Esophagus squamous epithelium (tissue), 5 donors: ENCODE data around the gene RPH3AL. TPM values are rescaled to one million over a fixed set of nuclear protein-coding genes. Genes with fewer than 3 reads are reported as not detected.
"Not testable (repeated sequence)": the region's sequence is repeated elsewhere in the genome, so short reads cannot be mapped to it uniquely, and the experiment has no call there.

Source experiments
- DNase-seq: peaks from one replicate; lab custom pipeline; 2025; lab: John Stamatoyannopoulos, UW
- H3K27ac ChIP-seq, 4 donors: fragments of 200-600 bp; sonication (generic); one replicate each; pipeline ENCODE4 v1.5.1; 2016 to 2019; ENCODE audit warnings: mild to moderate bottlenecking in 1 of 4
- H3K27me3 ChIP-seq, 4 donors: fragments of 200-600 bp; sonication (generic); 1 replicate in 3 of 4; 2 replicates in 1 of 4; pipeline versions ENCODE4 v1.5.1 to v1.6.0; 2017 to 2021; ENCODE audit warnings: antibody characterized with exemption in 1 of 4
- H3K36me3 ChIP-seq, 3 donors: fragments of 200-600 bp; sonication (generic); one replicate each; pipeline ENCODE4 v1.5.1; 2016 to 2019
- H3K4me1 ChIP-seq, 3 donors: fragments of 200-600 bp; sonication (generic); one replicate each; pipeline ENCODE4 v1.5.1; 2017 to 2019
- H3K4me3 ChIP-seq, 4 donors: fragments of 200-600 bp; sonication (generic); 1 replicate in 3 of 4; 2 replicates in 1 of 4; pipeline ENCODE4 v1.5.1; 2016 to 2019; ENCODE audit warnings: mild to moderate bottlenecking in 2 of 4, moderate library complexity in 1 of 4
- H3K9me3 ChIP-seq, 3 donors: fragments of 200-600 bp; sonication (generic); one replicate each; pipeline ENCODE4 v1.5.1; 2016 to 2019
- CTCF ChIP-seq, 6 experiments: fragments of 450-650 bp in 4 of 6; fragments of 200-600 bp in 2 of 6; sonication (generic) in 2 of 6; IDR thresholded peaks; one replicate each; pipeline ENCODE4 v1.5.1; 2016 to 2019; ENCODE audit warnings: antibody characterized with exemption in 6 of 6, mild to moderate bottlenecking in 4 of 6, moderate library complexity in 4 of 6
- POLR2A ChIP-seq, 4 donors: fragments of 450-650 bp; IDR thresholded peaks; one replicate each; pipeline ENCODE4 v1.6.1; 2017; ENCODE audit warnings: antibody characterized with exemption in 4 of 4, mild to moderate bottlenecking in 4 of 4, moderate library complexity in 3 of 4
- WGBS, 2 donors: methylation state at CpG; one replicate each; pipeline ENCODE4 v1.1.5; 2018; 5-methylcytosine and 5-hydroxymethylcytosine counted together
- intact Hi-C: fragments of 100-400 bp; cut with DNase I; formaldehyde crosslinking; loops from one replicate; pipeline ENCODE4 v1.15.0; 2022
- total RNA-seq, 4 donors: library from RNA; depleted of rRNA; stranded (reverse); fragments of >200 nt; gene quantifications; one replicate each; pipeline ENCODE4 v1.1.0, GENCODE V29; 2016
- donor health status: DM: yes; HTN: yes; CAD: no.

The RPH3AL gene
- total RNA-seq, 4 donors from 2014 or later, result 5.2 to 18.3 (median 7.5) TPM

DNA sequence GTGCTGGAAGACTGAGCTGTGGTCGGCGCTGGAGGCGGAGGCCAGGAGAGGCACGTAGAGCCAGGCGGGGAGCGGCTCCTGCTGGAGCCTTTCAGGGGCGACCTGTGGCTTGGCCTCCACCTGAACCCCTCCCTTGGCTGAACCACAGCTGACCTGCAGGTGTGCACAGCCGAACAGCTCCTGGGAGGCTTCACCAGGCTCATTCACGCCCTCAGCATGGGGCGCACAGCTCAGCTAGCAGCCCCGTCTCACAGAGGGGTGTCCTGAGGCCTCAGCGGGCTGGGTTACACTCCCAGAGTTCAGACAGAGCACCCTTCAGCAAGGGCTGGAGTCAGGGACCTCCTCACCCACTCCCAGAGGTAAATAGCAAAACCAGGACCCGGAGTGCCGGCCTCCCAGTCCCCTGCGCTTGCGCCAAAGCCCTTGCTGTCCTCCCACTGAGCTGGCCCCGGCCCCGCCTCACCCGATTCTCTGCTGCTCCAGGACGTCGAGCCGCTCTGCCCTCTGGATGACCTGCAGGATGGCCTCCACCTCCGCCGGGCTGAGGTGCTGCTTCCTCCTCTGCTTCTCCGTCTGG is 31.7 kb downstream of the RPH3AL start:
- Histone ChIP-seq H3K4me3 (no peak overlapping the region), H3K9me3 (no peaks in the 10 kb centered on the region), H3K27ac (no peak overlapping the region), H3K4me1 (no peaks in the 10 kb centered on the region), H3K27me3 (no peaks in the 10 kb centered on the region), H3K36me3 (peaks cover 0 to 49% (median 0%) of the 10 kb centered on the region in 3 donors)
- intact Hi-C loops, result no loop called here
- no peak for TF ChIP-seq CTCF (IDR thresholded peaks at IDR 0.05)
- no peak for TF ChIP-seq POLR2A (IDR thresholded peaks at IDR 0.05)
- DNase-seq, result no peak
- WGBS, 2 donors, result 71 to 73% methylated on average over 8 to 23 of the region's 25 CpGs

DNA sequence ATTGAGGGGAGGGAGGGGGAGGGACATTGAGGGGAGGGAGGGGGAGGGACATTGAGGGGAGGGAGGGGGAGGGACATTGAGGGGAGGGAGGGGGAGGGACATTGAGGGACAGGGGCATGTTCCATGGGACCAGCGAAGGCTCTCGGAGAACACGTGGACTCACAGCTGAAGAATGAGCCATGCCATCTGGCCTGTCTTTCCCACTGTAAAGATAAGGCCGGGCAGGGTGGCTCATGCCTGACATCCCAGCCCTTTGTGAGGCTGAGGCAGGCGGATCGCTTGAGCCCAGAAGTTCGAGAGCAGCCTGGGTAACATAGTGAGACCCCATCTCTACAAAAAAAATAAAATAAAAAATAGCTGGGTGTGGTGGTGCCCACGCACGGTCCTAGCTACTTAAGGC is 32.5 kb downstream of the RPH3AL start:
- intact Hi-C loops, result no loop called here
- no peak for TF ChIP-seq POLR2A (IDR thresholded peaks at IDR 0.05)
- no peak for TF ChIP-seq CTCF (IDR thresholded peaks at IDR 0.05)
- no peak for DNase-seq

DNA sequence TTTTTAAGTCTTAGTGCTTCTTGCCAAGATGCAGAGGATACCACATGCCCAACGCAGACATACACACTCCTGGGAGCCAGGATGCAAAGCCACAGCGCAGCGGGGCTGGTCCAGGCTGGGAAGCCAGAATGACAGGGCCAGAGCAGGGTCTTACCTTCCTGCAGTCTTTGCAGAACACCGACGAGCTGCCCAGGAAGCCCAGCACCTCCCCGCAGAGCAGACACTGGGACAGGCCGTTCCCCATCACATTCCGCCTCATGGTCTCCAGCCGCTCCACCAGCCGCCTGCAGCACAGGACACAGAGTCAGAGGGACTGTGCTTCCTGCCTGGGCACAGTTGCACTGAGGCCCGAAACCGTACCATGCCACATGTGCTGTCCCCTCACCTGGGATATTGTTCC is 33.3 kb downstream of the RPH3AL start:
- Histone ChIP-seq H3K27ac (no peak overlapping the region), H3K4me3 (no peak overlapping the region), H3K36me3 (peaks cover 0 to 39% (median 0%) of the 10 kb centered on the region in 3 donors), H3K4me1 (no peaks in the 10 kb centered on the region), H3K27me3 (no peaks in the 10 kb centered on the region), H3K9me3 (no peaks in the 10 kb centered on the region)
- 85 to 94% methylated on average over 5 to 6 of the region's 12 CpGs for WGBS, 2 donors
- DNase-seq, result no peak
- TF ChIP-seq POLR2A (IDR thresholded peaks at IDR 0.05) (no peak), CTCF (IDR thresholded peaks at IDR 0.05) (no peak)
- intact Hi-C loops, result no loop called here

More for the DNA sequence above, 32.5 kb downstream of the RPH3AL start:
- Histone ChIP-seq H3K9me3 (no peaks in the 10 kb centered on the region), H3K36me3 (peaks cover 0 to 41% (median 0%) of the 10 kb centered on the region in 3 donors), H3K27me3 (no peaks in the 10 kb centered on the region), H3K4me1 (no peaks in the 10 kb centered on the region), H3K4me3 (no peak overlapping the region), H3K27ac (no peak overlapping the region)
- WGBS, 2 donors, result 74 to 76% methylated on average over 9 of the region's 9 CpGs

DNA sequence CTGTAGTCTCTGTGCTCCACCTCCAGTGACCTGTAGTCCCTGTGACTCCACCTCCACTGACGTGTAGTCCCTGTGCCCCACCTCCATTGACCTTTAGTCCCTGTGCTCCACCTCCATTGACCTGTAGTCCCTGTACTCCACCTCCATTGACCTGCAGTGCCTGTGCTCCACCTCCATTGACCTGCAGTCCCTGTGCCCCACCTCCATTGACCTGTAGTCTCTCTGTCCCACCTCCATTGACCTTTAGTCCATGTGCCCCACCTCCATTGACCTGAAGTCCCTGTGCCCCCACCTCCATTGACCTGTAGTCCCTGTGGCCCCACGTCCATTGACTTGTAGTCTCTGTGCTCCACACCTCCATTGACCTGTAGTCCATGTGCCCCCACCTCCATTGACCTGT is 35.5 kb downstream of the RPH3AL start:
- WGBS, 2 donors, result 80 to 88% methylated on average over 2 of the region's 2 CpGs
- H3K4me3 ChIP-seq, intact Hi-C loops: not testable (repeated sequence)

GRCh38 chr17:315399-315798 is 37.2 kb downstream of the RPH3AL start:
- H3K9me3 ChIP-seq, H3K4me1 ChIP-seq, H3K27ac ChIP-seq, H3K27me3 ChIP-seq, H3K4me3 ChIP-seq, intact Hi-C loops, DNase-seq: not testable (repeated sequence)
- peaks cover 0 to 20% (median 0%) of the 10 kb centered on the region in 3 donors for H3K36me3 ChIP-seq
- 69 to 76% methylated on average over 2 of the region's 2 CpGs for WGBS, 2 donors

More for the DNA sequence above, 35.5 kb downstream of the RPH3AL start:
- H3K27me3 ChIP-seq, DNase-seq, H3K27ac ChIP-seq, H3K4me1 ChIP-seq, H3K9me3 ChIP-seq: not testable (repeated sequence)
- H3K36me3 ChIP-seq, result peaks cover 0 to 31% (median 0%) of the 10 kb centered on the region in 3 donors

- intact Hi-C loops, H3K27me3 ChIP-seq, H3K27ac ChIP-seq, DNase-seq, H3K9me3 ChIP-seq, H3K4me1 ChIP-seq, H3K4me3 ChIP-seq: not testable (repeated sequence)
- peaks cover 0 to 17% (median 0%) of the 10 kb centered on the region in 3 donors for H3K36me3 ChIP-seq
- WGBS, 2 donors, result 100% methylated on average over 1 of the region's 1 CpG
Measured at GRCh38 chr17:314614-314944, 38.0 kb downstream of the RPH3AL start.
